Sigmoid colon (tissue), 7 donors: Measurements from ENCODE around the gene CFAP54. TPM values are rescaled to one million over a fixed set of nuclear protein-coding genes. Genes with fewer than 3 reads are reported as not detected.

ENCODE experiments used
- DNase-seq: peaks from one replicate; pipeline ENCODE4 v3.0.0-alpha.2; 2019
- H3K27ac ChIP-seq, 4 donors: fragments of 200-600 bp; sonication (generic); one replicate each; pipeline ENCODE4 v1.5.1; 2016 to 2019; ENCODE audit warnings: mild to moderate bottlenecking in 1 of 4
- H3K27me3 ChIP-seq, 3 donors: fragments of 200-600 bp; sonication (generic); one replicate each; pipeline ENCODE4 v1.5.1; 2019; ENCODE audit warnings: mild to moderate bottlenecking in 1 of 3
- H3K36me3 ChIP-seq, 4 donors: fragments of 200-600 bp; sonication (generic); one replicate each; pipeline ENCODE4 v1.5.1; 2016 to 2019
- H3K4me1 ChIP-seq, 4 donors: fragments of 200-600 bp; sonication (generic); one replicate each; pipeline ENCODE4 v1.5.1; 2017 to 2019
- H3K4me3 ChIP-seq, 4 donors: fragments of 200-600 bp; sonication (generic); one replicate each; pipeline ENCODE4 v1.5.1; 2017 to 2019; ENCODE audit warnings: mild to moderate bottlenecking in 2 of 4, moderate library complexity in 1 of 4
- H3K9me3 ChIP-seq, 4 donors: fragments of 200-600 bp in 3 of 4; sonication (generic) in 3 of 4; one replicate each; pipeline versions ENCODE4 v1.5.1 to v1.6.1; 2013 to 2019
- CTCF ChIP-seq, 4 experiments: fragments of 450-650 bp in 3 of 4; fragments of 200-600 bp in 1 of 4; IDR thresholded peaks; one replicate each; pipeline ENCODE4 v1.5.1; 2016 to 2019; ENCODE audit warnings: antibody characterized with exemption in 4 of 4, mild to moderate bottlenecking in 3 of 4, moderate library complexity in 2 of 4
- EP300 ChIP-seq, 4 donors: sonication (generic); formaldehyde crosslinking; IDR thresholded peaks; one replicate each; pipeline ENCODE4 v1.6.1; 2017; ENCODE audit warnings: antibody characterized with exemption in 4 of 4
- POLR2A ChIP-seq, 2 donors: fragments of 450-650 bp; IDR thresholded peaks; one replicate each; pipeline ENCODE4 v1.6.1; 2016; ENCODE audit warnings: antibody characterized with exemption in 2 of 2, mild to moderate bottlenecking in 2 of 2, moderate library complexity in 2 of 2
- POLR2AphosphoS5 ChIP-seq, 4 donors: sonication (generic); formaldehyde crosslinking; IDR thresholded peaks; one replicate each; pipeline ENCODE4 v1.6.1; 2017; ENCODE audit warnings: antibody characterized with exemption in 4 of 4
- WGBS, 2 donors: extraction: QIAGEN DNeasy Blood & Tissue Kit; methylation state at CpG; one replicate each; pipeline ENCODE4 v1.1.7; 2013; 5-methylcytosine and 5-hydroxymethylcytosine counted together
- intact Hi-C: fragments of 100-400 bp; cut with DNase I; formaldehyde crosslinking; loops from one replicate; pipeline ENCODE4 v1.15.1; 2023
- polyA plus RNA-seq, 3 donors: library from polyadenylated mRNA; stranded (reverse); fragments of 200-250 nt; gene quantifications; one replicate each; pipeline ENCODE4 v1.2.3, GENCODE V29; 2013
- total RNA-seq, 4 donors: library from RNA; depleted of rRNA; stranded (reverse); fragments of >200 nt; gene quantifications; one replicate each; pipeline ENCODE4 v1.1.0, GENCODE V29; 2016
- donor health status: healthy with polysubstance abuse.
- donor health status: Bipolar disorder and iron deficiency.
- donor health status: healthy.

CFAP54 gene
- total and polyA plus RNA-seq, 7 donors: 0.07 to 10.5 (median 3.1) TPM; not detected in 2

GRCh38 chr12:96677363-96677762, 188.0 kb downstream of the CFAP54 start:
- Histone ChIP-seq H3K27me3 (no peaks in the 10 kb centered on the region), H3K4me3 (no peak overlapping the region), H3K4me1 (no peaks in the 10 kb centered on the region), H3K36me3 (no peaks in the 10 kb centered on the region), H3K9me3 (no peaks in the 10 kb centered on the region), H3K27ac (no peak overlapping the region)
- TF ChIP-seq POLR2AphosphoS5 (IDR thresholded peaks at IDR 0.05) (no peak), EP300 (IDR thresholded peaks at IDR 0.05) (no peak), CTCF (IDR thresholded peaks at IDR 0.05) (no peak), POLR2A (IDR thresholded peaks at IDR 0.05) (no peak)
- intact Hi-C loops: no loop called here
- no peak for DNase-seq
- WGBS, 2 donors: 86 to 94% methylated on average over 1 of the region's 1 CpG

GRCh38 chr12:96687719-96688118, 198.3 kb downstream of the CFAP54 start:
- intact Hi-C loops: no loop called here
- H3K4me1 ChIP-seq: no peaks in the 10 kb centered on the region
- no peaks in the 10 kb centered on the region for H3K36me3 ChIP-seq
- TF ChIP-seq EP300 (IDR thresholded peaks at IDR 0.05) (no peak), POLR2AphosphoS5 (IDR thresholded peaks at IDR 0.05) (no peak), CTCF (IDR thresholded peaks at IDR 0.05) (no peak), POLR2A (IDR thresholded peaks at IDR 0.05) (no peak)
- H3K27ac ChIP-seq: no peak overlapping the region
- DNase-seq: no peak
- WGBS, 2 donors: 35 to 65% methylated on average over 4 of the region's 4 CpGs
- H3K27me3 ChIP-seq: no peaks in the 10 kb centered on the region
- H3K9me3 ChIP-seq: no peaks in the 10 kb centered on the region
- no peak overlapping the region for H3K4me3 ChIP-seq

- no peak overlapping the region for H3K4me3 ChIP-seq
- no peak overlapping the region for H3K27ac ChIP-seq
- intact Hi-C loops: no loop called here
- 80 to 92% methylated on average over 5 of the region's 5 CpGs for WGBS, 2 donors
- no peak for DNase-seq
- no peaks in the 10 kb centered on the region for H3K36me3 ChIP-seq
- H3K27me3 ChIP-seq: no peaks in the 10 kb centered on the region
- no peak for TF ChIP-seq CTCF (IDR thresholded peaks at IDR 0.05)
- TF ChIP-seq POLR2A (IDR thresholded peaks at IDR 0.05): no peak
- TF ChIP-seq POLR2AphosphoS5 (IDR thresholded peaks at IDR 0.05): no peak
- no peak for TF ChIP-seq EP300 (IDR thresholded peaks at IDR 0.05)
- no peaks in the 10 kb centered on the region for H3K4me1 ChIP-seq
- no peaks in the 10 kb centered on the region for H3K9me3 ChIP-seq
Observed at GRCh38 chr12:96698521-96698920, 209.1 kb downstream of the CFAP54 start.

GRCh38 chr12:96698965-96699364, 209.6 kb downstream of the CFAP54 start:
- DNase-seq: no peak
- no peaks in the 10 kb centered on the region for H3K36me3 ChIP-seq
- TF ChIP-seq POLR2A (IDR thresholded peaks at IDR 0.05): no peak
- no peak for TF ChIP-seq POLR2AphosphoS5 (IDR thresholded peaks at IDR 0.05)
- no peak for TF ChIP-seq CTCF (IDR thresholded peaks at IDR 0.05)
- no peak for TF ChIP-seq EP300 (IDR thresholded peaks at IDR 0.05)
- no peak overlapping the region for H3K4me3 ChIP-seq
- intact Hi-C loops: no loop called here
- H3K4me1 ChIP-seq: no peaks in the 10 kb centered on the region
- H3K27me3 ChIP-seq: no peaks in the 10 kb centered on the region
- no peak overlapping the region for H3K27ac ChIP-seq
- WGBS, 2 donors: 80 to 94% methylated on average over 8 of the region's 8 CpGs
- H3K9me3 ChIP-seq: no peaks in the 10 kb centered on the region

- no peak overlapping the region for H3K4me3 ChIP-seq
- TF ChIP-seq CTCF (IDR thresholded peaks at IDR 0.05): no peak
- no peak for TF ChIP-seq POLR2AphosphoS5 (IDR thresholded peaks at IDR 0.05)
- no peak for TF ChIP-seq POLR2A (IDR thresholded peaks at IDR 0.05)
- no peak for TF ChIP-seq EP300 (IDR thresholded peaks at IDR 0.05)
- H3K4me1 ChIP-seq: no peaks in the 10 kb centered on the region
- 52 to 82% methylated on average over 6 of the region's 6 CpGs for WGBS, 2 donors
- no peak overlapping the region for H3K27ac ChIP-seq
- no peaks in the 10 kb centered on the region for H3K36me3 ChIP-seq
- no peaks in the 10 kb centered on the region for H3K27me3 ChIP-seq
- H3K9me3 ChIP-seq: no peaks in the 10 kb centered on the region
- no peak for DNase-seq
- intact Hi-C loops: no loop called here
Observed at GRCh38 chr12:96701856-96702255, 212.5 kb downstream of the CFAP54 start.
